Sigmoid colon (tissue), 4 donors: ENCODE results near the gene KLHL22.

Experiments
- EP300 ChIP-seq, 4 donors: sonication (generic); formaldehyde crosslinking; IDR thresholded peaks; one replicate each; pipeline ENCODE4 v1.6.1; 2017; ENCODE audit warnings: antibody characterized with exemption in 4 of 4
- POLR2A ChIP-seq, 2 donors: fragments of 450-650 bp; IDR thresholded peaks; one replicate each; pipeline ENCODE4 v1.6.1; 2016; ENCODE audit warnings: antibody characterized with exemption in 2 of 2, mild to moderate bottlenecking in 2 of 2, moderate library complexity in 2 of 2
- POLR2AphosphoS5 ChIP-seq, 4 donors: sonication (generic); formaldehyde crosslinking; IDR thresholded peaks; one replicate each; pipeline ENCODE4 v1.6.1; 2017; ENCODE audit warnings: antibody characterized with exemption in 4 of 4
- TF ChIP-seq, protein P1 (sequence below), 4 experiments: fragments of 450-650 bp in 3 of 4; fragments of 200-600 bp in 1 of 4; IDR thresholded peaks; one replicate each; pipeline ENCODE4 v1.5.1; 2016 to 2019; ENCODE audit warnings: antibody characterized with exemption in 4 of 4, mild to moderate bottlenecking in 3 of 4, moderate library complexity in 2 of 4

GRCh38 chr22:20423008-20423905 lies 72.3 kb downstream of the KLHL22 start:
- TF ChIP-seq, protein P1, sequence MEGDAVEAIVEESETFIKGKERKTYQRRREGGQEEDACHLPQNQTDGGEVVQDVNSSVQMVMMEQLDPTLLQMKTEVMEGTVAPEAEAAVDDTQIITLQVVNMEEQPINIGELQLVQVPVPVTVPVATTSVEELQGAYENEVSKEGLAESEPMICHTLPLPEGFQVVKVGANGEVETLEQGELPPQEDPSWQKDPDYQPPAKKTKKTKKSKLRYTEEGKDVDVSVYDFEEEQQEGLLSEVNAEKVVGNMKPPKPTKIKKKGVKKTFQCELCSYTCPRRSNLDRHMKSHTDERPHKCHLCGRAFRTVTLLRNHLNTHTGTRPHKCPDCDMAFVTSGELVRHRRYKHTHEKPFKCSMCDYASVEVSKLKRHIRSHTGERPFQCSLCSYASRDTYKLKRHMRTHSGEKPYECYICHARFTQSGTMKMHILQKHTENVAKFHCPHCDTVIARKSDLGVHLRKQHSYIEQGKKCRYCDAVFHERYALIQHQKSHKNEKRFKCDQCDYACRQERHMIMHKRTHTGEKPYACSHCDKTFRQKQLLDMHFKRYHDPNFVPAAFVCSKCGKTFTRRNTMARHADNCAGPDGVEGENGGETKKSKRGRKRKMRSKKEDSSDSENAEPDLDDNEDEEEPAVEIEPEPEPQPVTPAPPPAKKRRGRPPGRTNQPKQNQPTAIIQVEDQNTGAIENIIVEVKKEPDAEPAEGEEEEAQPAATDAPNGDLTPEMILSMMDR (IDR thresholded peaks at IDR 0.05), result no peak
- TF ChIP-seq POLR2A (IDR thresholded peaks at IDR 0.05), result no peak
- no peak for TF ChIP-seq EP300 (IDR thresholded peaks at IDR 0.05)
- TF ChIP-seq POLR2AphosphoS5 (IDR thresholded peaks at IDR 0.05), result peak in 3 of 4 donors; percentile 32 to 56 (median 41)
